Natural killer cell (primary cell): ENCODE data around the gene COX20. TPM values are rescaled to one million over a fixed set of nuclear protein-coding genes. Genes with fewer than 3 reads are reported as not detected.

Experiments
- ATAC-seq, 3 donors: fragments of 150-1000 bp in 2 of 3; fragments of 200-7000 bp in 1 of 3; cut with Tn5 transposase; 1 replicate in 1 of 3; 2 replicates in 2 of 3; pipeline ENCODE4 v1.10.0; 2021; ENCODE audit warnings: mild to moderate bottlenecking in 2 of 3, moderate library complexity in 2 of 3
- DNase-seq, 2 donors: peaks; one replicate each; pipeline versions ENCODE4 v3.0.0 to v3.0.0-alpha.2; 2013 to 2021; ENCODE audit warnings: mixed read lengths in 1 of 2
- H3K27ac ChIP-seq: one replicate; pipeline ENCODE4 v1.5.1; 2013; ENCODE audit warnings: mild to moderate bottlenecking, low read length
- H3K27me3 ChIP-seq: one replicate; pipeline ENCODE4 v1.6.1; 2013; ENCODE audit warnings: low read length; ENCODE audit not compliant: control insufficient read depth, insufficient read depth
- H3K36me3 ChIP-seq: one replicate; pipeline ENCODE4 v1.6.1; 2013; ENCODE audit warnings: low read length; ENCODE audit not compliant: control insufficient read depth, insufficient read depth
- H3K4me1 ChIP-seq: one replicate; pipeline ENCODE4 v1.6.1; 2013; ENCODE audit warnings: low read length; ENCODE audit not compliant: control insufficient read depth, insufficient read depth
- H3K4me3 ChIP-seq: one replicate; pipeline ENCODE4 v1.5.1; 2013; ENCODE audit warnings: low read length
- H3K9me3 ChIP-seq: one replicate; pipeline ENCODE4 v1.6.1; 2013; ENCODE audit warnings: low read length; ENCODE audit not compliant: control insufficient read depth, insufficient read depth
- H3K27ac Mint-ChIP-seq, 2 donors: one replicate each; pipeline ENCODE4 v1.8.0; 2022; ENCODE audit warnings: mild to moderate bottlenecking in 2 of 2, mixed read lengths in 2 of 2, moderate library complexity in 1 of 2
- H3K27me3 Mint-ChIP-seq, 2 donors: one replicate each; pipeline ENCODE4 v1.8.0; 2022; ENCODE audit warnings: low read depth in 2 of 2, mixed read lengths in 2 of 2
- H3K36me3 Mint-ChIP-seq: one replicate; pipeline ENCODE4 v1.8.0; 2022; ENCODE audit warnings: mixed read lengths
- H3K4me1 Mint-ChIP-seq, 2 donors: one replicate each; pipeline ENCODE4 v1.8.0; 2022; ENCODE audit warnings: mixed read lengths in 2 of 2
- H3K4me3 Mint-ChIP-seq: one replicate; pipeline ENCODE4 v1.8.0; 2022; ENCODE audit warnings: mild to moderate bottlenecking, moderate library complexity, mixed read lengths
- H3K9me3 Mint-ChIP-seq, 2 donors: one replicate each; pipeline ENCODE4 v1.8.0; 2022; ENCODE audit warnings: mixed read lengths in 2 of 2
- CTCF ChIP-seq: fragments of 200-600 bp; IDR thresholded peaks from one replicate; pipeline ENCODE4 v1.8.0; 2022; ENCODE audit warnings: antibody characterized with exemption
- WGBS: methylation state at CpG from one replicate; pipeline ENCODE4 v1.1.7; 2013; ENCODE audit warnings: missing lambda C conversion rate; ENCODE audit not compliant: insufficient coverage; 5-methylcytosine and 5-hydroxymethylcytosine counted together
- intact Hi-C: fragments of 100-400 bp; cut with micrococcal nuclease; formaldehyde crosslinking; loops from one replicate; pipeline ENCODE4 v1.14.2; 2022
- total RNA-seq, 4 donors: library from RNA; stranded (reverse); fragments of 120-200 nt in 1 of 4; gene quantifications; one replicate each; pipeline versions ENCODE4 v1.2.3 to v1.2.4, GENCODE V29; 2013 to 2022

COX20 gene
- total RNA-seq, 3 donors from 2014 or later (not counting 1 experiment from before 2014, with no cell fraction given) = 24.3 to 25.4 (median 24.9) TPM

- no peaks in the 10 kb centered on the region for H3K36me3 Mint-ChIP-seq
- Histone ChIP-seq H3K4me1 (no peaks in the 10 kb centered on the region), H3K27ac (no peak overlapping the region), H3K36me3 (no peaks in the 10 kb centered on the region), H3K27me3 (no peaks in the 10 kb centered on the region), H3K4me3 (no peak overlapping the region), H3K9me3 (no peaks in the 10 kb centered on the region)
- intact Hi-C loops = loop anchor here (1.0 kb wide), 2 partner anchors 194 to 245 kb away; no protein-coding TSS in a partner anchor
- peak; percentile 97 for TF ChIP-seq CTCF
- DNase-seq = peak; percentile 23 to 84
- no peak overlapping the region for H3K4me3 Mint-ChIP-seq
- peak; percentile 44 to 65 (median 64) for ATAC-seq
- H3K4me1 Mint-ChIP-seq = peaks cover 0 to 4% of the 10 kb centered on the region in 2 donors
- no peaks in the 10 kb centered on the region for H3K9me3 Mint-ChIP-seq
- H3K27ac Mint-ChIP-seq = no peak overlapping the region
- peaks cover 2 to 6% of the 10 kb centered on the region in 2 donors for H3K27me3 Mint-ChIP-seq
- 45% methylated on average over 8 of the region's 10 CpGs for WGBS
Measured at GRCh38 chr1:244796719-244797406, 38.6 kb upstream of the COX20 start.

- ATAC-seq = peak in 1 of 3 donors; percentile 12
- WGBS = 63% methylated on average over 8 of the region's 9 CpGs
- H3K27ac Mint-ChIP-seq = no peak overlapping the region
- intact Hi-C loops = loop anchor here (1.0 kb wide), 1 partner anchor 241 kb away; no protein-coding TSS in a partner anchor
- peaks cover 0 to 4% of the 10 kb centered on the region in 2 donors for H3K4me1 Mint-ChIP-seq
- Histone ChIP-seq H3K4me1 (no peaks in the 10 kb centered on the region), H3K27me3 (no peaks in the 10 kb centered on the region), H3K4me3 (no peak overlapping the region), H3K9me3 (no peaks in the 10 kb centered on the region), H3K36me3 (no peaks in the 10 kb centered on the region), H3K27ac (no peak overlapping the region)
- no peak overlapping the region for H3K4me3 Mint-ChIP-seq
- no peak for TF ChIP-seq CTCF
- no peaks in the 10 kb centered on the region for H3K36me3 Mint-ChIP-seq
- no peaks in the 10 kb centered on the region for H3K9me3 Mint-ChIP-seq
- DNase-seq = no peak
- H3K27me3 Mint-ChIP-seq = peaks cover 0 to 6% of the 10 kb centered on the region in 2 donors
Measured at GRCh38 chr1:244800821-244801220, 34.6 kb upstream of the COX20 start.

- Histone ChIP-seq H3K27me3 (no peaks in the 10 kb centered on the region), H3K27ac (no peak overlapping the region), H3K36me3 (no peaks in the 10 kb centered on the region), H3K4me1 (no peaks in the 10 kb centered on the region), H3K4me3 (no peak overlapping the region), H3K9me3 (no peaks in the 10 kb centered on the region)
- intact Hi-C loops = loop anchor here (1.0 kb wide), 1 partner anchor 241 kb away; no protein-coding TSS in a partner anchor
- Mint-ChIP-seq H3K27ac (no peak overlapping the region), H3K4me3 (no peak overlapping the region), H3K36me3 (no peaks in the 10 kb centered on the region), H3K4me1 (peaks cover 0 to 4% of the 10 kb centered on the region in 2 donors), H3K27me3 (peaks cover 0 to 6% of the 10 kb centered on the region in 2 donors), H3K9me3 (no peaks in the 10 kb centered on the region)
- 35% methylated on average over 12 of the region's 14 CpGs for WGBS
- peak; percentile 83 for TF ChIP-seq CTCF
- peak; percentile 20 to 82 for DNase-seq
- peak; percentile 63 to 82 (median 79) for ATAC-seq
Measured at GRCh38 chr1:244801246-244801645, 34.2 kb upstream of the COX20 start.
